GM18909 (cell line): ENCODE results near the gene KCNH4.

ENCODE experiments used
- ATAC-seq: cut with Tn5 transposase; IDR thresholded peaks from one replicate; pipeline ENCODE4 v1.9.1; 2021; ENCODE audit warnings: mild to moderate bottlenecking; ENCODE audit not compliant: unreplicated experiment, poor library complexity

KCNH4 gene

GRCh38 chr17:42120770-42121769, 59.9 kb downstream of the KCNH4 start, which contains the start of gene KAT2A:
Gene KAT2A, minus strand, starts transcription at chr17:42121367. Its CDS starts 63 bp downstream, at chr17:42121304.
- ATAC-seq: peak; percentile 67

- no peak for ATAC-seq
Observed at GRCh38 chr17:42120161-42120769, 60.7 kb downstream of the KCNH4 start.

DNA sequence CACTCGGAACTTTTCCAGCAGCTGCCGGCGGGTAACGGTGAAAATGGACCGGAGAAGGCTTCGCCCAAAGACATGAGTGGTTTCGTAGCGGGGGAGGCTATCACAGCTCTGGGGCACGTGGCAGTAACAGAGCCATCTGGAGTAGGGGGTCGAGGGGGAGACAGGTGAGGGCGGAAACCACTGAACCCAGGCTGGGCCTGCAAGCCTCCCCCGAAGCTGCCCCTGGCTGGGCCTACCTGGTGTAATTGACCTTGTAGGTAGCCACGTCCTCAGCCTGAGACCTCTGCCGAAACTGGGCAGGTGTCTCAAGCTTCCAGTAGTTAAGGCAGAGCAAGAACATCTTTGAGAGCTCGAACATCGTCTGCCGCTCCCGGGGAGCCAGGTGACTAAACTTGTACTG, 61.6 kb downstream of the KCNH4 start:
- no peak for ATAC-seq

GRCh38 chr17:42118545-42118944, 62.4 kb downstream of the KCNH4 start:
- ATAC-seq: no peak

GRCh38 chr17:42118126-42118510, 62.8 kb downstream of the KCNH4 start:
- no peak for ATAC-seq

GRCh38 chr17:42117397-42118125, 63.4 kb downstream of the KCNH4 start:
- no peak for ATAC-seq

GRCh38 chr17:42116705-42117396, 64.1 kb downstream of the KCNH4 start:
- no peak for ATAC-seq

- ATAC-seq: no peak
Observed at GRCh38 chr17:42114118-42114517, 66.8 kb downstream of the KCNH4 start.

- no peak for ATAC-seq
Observed at GRCh38 chr17:42113293-42114069, 67.5 kb downstream of the KCNH4 start.

GRCh38 chr17:42112552-42113176, 68.3 kb downstream of the KCNH4 start, which contains the start of gene DHX58:
Gene DHX58, minus strand, starts transcription at chr17:42112714. Its CDS starts 822 bp downstream, at chr17:42111892.
- ATAC-seq: peak; percentile 69

GRCh38 chr17:42111871-42112551, 68.9 kb downstream of the KCNH4 start:
- ATAC-seq: no peak

GRCh38 chr17:42111265-42111636, 69.7 kb downstream of the KCNH4 start:
- ATAC-seq: no peak

DNA sequence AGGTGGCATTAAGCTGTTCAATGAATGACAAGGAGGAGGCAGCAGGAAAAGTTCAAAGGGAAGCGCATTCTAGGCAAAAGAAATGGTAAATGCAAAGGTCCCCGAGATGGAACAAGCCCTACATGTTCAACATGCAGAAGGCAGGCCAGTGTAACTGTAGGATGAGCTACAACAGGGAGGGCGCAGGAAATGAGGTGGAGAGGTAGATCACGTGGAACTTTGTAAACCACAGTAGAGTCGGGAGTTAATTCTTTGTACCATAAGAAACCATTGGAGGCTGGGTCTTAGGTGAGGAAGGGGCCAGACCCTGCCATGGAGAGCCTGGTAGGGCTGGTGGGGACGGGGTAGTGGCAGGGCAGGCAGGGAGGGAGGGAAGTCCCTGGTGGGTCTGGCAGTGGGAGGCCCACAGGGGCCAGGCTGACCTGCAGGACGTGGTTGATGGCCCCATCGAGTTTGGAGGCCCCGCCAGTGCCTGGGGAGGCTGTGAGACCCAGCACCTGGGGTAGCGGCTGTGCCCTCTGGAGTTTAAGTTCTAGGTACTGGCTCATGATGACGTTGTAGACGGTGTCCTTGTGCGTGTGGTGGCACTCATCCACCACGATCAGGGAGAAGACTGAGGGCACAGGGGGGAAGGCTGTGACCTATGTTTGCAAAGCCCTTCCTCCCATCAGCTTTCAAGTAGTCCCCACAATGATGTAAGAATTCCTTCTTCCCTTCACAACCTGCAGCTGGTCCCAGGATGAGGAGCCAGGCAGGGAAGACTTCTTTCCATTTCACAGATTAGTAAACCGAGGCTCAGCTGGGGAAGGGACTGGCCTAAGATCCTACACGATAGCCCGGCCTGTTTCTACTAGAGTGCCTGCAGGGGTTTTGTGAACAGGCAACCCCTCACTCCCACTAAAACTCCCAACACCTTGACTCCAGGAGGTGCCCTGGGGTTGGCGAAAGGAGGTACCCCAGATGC, 70.4 kb downstream of the KCNH4 start:
- no peak for ATAC-seq

GRCh38 chr17:42109086-42109485, 71.9 kb downstream of the KCNH4 start:
- ATAC-seq: no peak

- peak; percentile 71 for ATAC-seq
Observed at GRCh38 chr17:42107597-42108576, 73.1 kb downstream of the KCNH4 start.

- ATAC-seq: no peak
Observed at GRCh38 chr17:42107124-42107523, 73.8 kb downstream of the KCNH4 start.
